Keratinocyte (primary cell): ENCODE results near the gene RBCK1.

Source experiments
- CTCF ChIP-seq, 3 experiments: IDR thresholded peaks in 1 of 3; conservative IDR thresholded peaks in 1 of 3; optimal IDR thresholded peaks in 1 of 3; 2 replicates in 2 of 3; 3 replicates in 1 of 3; pipeline versions ENCODE3 to v1.5.1; 2011; ENCODE audit warnings: low read length in 3 of 3, mild to moderate bottlenecking in 3 of 3, moderate library complexity in 2 of 3, control low read depth in 1 of 3, inconsistent platforms in 1 of 3; ENCODE audit not compliant: insufficient read depth in 2 of 3; ENCODE audit errors: extremely low read depth in 1 of 3
- EZH2 ChIP-seq: IDR thresholded peaks from one replicate; pipeline ENCODE4 v1.6.1; 2012; ENCODE audit warnings: inconsistent platforms, mild to moderate bottlenecking, low read length, moderate library complexity

DNA sequence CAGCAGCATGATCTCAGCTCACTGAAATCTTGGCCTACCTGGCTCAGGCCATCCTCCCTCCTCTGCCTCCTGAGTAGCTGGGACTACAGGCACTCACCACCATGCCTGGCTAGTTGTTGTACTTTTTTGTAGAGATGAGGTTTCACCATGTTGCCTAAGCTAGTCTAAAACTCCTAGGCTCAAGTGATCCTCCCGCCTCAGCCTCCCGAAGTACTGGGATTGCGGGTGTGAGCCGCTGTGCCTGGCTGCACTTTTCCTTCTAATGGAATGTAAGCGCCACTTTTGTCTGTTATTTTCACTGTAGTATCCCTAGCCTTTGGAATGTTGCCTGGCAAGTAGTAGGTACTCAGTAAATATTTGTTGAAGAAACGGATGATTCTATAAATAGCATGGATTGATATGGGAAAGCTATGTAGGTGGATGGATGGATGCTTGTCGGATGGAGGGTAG is 37.9 kb upstream of the RBCK1 start:
- TF ChIP-seq CTCF (optimal IDR thresholded peaks at IDR 0.05 in 1 of 3, IDR thresholded peaks at IDR 0.05 in 1 of 3, conservative IDR thresholded peaks at IDR 0.05 in 1 of 3; ENCODE audit: extremely low read depth in 1 of 3, insufficient read depth in 2 of 3, low read length in 3 of 3): no peak
- TF ChIP-seq EZH2: no peak
